Neural crest cell (in vitro differentiated cells): ENCODE data around the gene ELMOD1. TPM values are rescaled to one million over a fixed set of nuclear protein-coding genes. Genes with fewer than 3 reads are reported as not detected.

ENCODE experiments used
- DNase-seq: peaks from one replicate; pipeline ENCODE4 v3.0.0; 2021; ENCODE audit warnings: low read depth, mixed read lengths, low spot score
- H3K27ac Mint-ChIP-seq: one replicate; pipeline ENCODE4 v1.8.0; 2021; ENCODE audit warnings: mild to moderate bottlenecking, mixed read lengths; ENCODE audit not compliant: unreplicated experiment
- H3K27me3 Mint-ChIP-seq: 2 replicates; pipeline ENCODE4 v1.8.0; 2021; ENCODE audit warnings: low read depth, mild to moderate bottlenecking, mixed read lengths
- H3K36me3 Mint-ChIP-seq: 2 replicates; pipeline ENCODE4 v1.8.0; 2021; ENCODE audit warnings: low read depth, mild to moderate bottlenecking, mixed read lengths
- H3K4me1 Mint-ChIP-seq: 2 replicates; pipeline ENCODE4 v1.8.0; 2021; ENCODE audit warnings: mixed read lengths
- H3K4me3 Mint-ChIP-seq: one replicate; pipeline ENCODE4 v1.8.0; 2021; ENCODE audit warnings: mild to moderate bottlenecking, mixed read lengths
- H3K9me3 Mint-ChIP-seq: 2 replicates; pipeline ENCODE4 v1.8.0; 2021; ENCODE audit warnings: mixed read lengths
- CTCF ChIP-seq: fragments of 200-600 bp; sonication (generic); conservative IDR thresholded peaks from 2 replicates; pipeline ENCODE4 v1.5.0; 2021; ENCODE audit warnings: antibody characterized with exemption, mild to moderate bottlenecking
- total RNA-seq: library from RNA; stranded (reverse); gene quantifications from 2 replicates; pipeline ENCODE4 v1.2.1, GENCODE V29; 2021

ELMOD1 gene
- total RNA-seq, 1 donor from 2014 or later, result 0.40 TPM

GRCh38 chr11:107682171-107682570, 91.2 kb downstream of the ELMOD1 start:
- Mint-ChIP-seq H3K4me1 (no peaks in the 10 kb centered on the region), H3K36me3 (no peaks in the 10 kb centered on the region), H3K9me3 (peaks cover 3% of the 10 kb centered on the region), H3K27me3 (no peaks in the 10 kb centered on the region), H3K4me3 (no peak overlapping the region), H3K27ac (no peak overlapping the region)
- no peak for DNase-seq
- no peak for TF ChIP-seq CTCF

DNA sequence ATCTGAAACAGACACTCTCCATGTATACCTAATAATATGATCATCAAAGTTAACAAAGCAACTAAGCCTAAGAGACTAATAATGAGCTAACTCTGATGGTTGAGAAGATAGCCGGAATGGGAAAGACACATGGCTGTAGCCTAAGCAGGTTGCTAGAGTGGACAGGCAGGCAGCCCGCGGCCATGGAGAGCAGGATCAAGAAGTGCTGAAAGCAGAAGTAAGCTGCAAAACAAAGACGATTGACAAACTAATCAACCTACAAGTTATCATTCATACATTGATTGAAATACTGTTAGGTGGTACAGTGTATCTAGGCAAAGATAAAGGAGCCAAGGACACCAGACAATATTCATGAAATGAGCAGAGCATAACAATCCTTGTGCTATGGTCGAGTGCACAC, 91.6 kb downstream of the ELMOD1 start:
- Mint-ChIP-seq H3K9me3 (peaks cover 3% of the 10 kb centered on the region), H3K4me3 (no peak overlapping the region), H3K36me3 (no peaks in the 10 kb centered on the region), H3K27me3 (no peaks in the 10 kb centered on the region), H3K27ac (no peak overlapping the region), H3K4me1 (no peaks in the 10 kb centered on the region)
- no peak for TF ChIP-seq CTCF
- no peak for DNase-seq

- peaks cover 3% of the 10 kb centered on the region for H3K9me3 Mint-ChIP-seq
- no peak for TF ChIP-seq CTCF
- no peak overlapping the region for H3K27ac Mint-ChIP-seq
- no peaks in the 10 kb centered on the region for H3K4me1 Mint-ChIP-seq
- H3K36me3 Mint-ChIP-seq, result no peaks in the 10 kb centered on the region
- no peak for DNase-seq
- H3K27me3 Mint-ChIP-seq, result no peaks in the 10 kb centered on the region
- no peak overlapping the region for H3K4me3 Mint-ChIP-seq
These were observed 92.1 kb downstream of the ELMOD1 start for GRCh38 chr11:107683061-107683460.

- H3K27ac Mint-ChIP-seq, result no peak overlapping the region
- H3K36me3 Mint-ChIP-seq, result no peaks in the 10 kb centered on the region
- DNase-seq, result no peak
- TF ChIP-seq CTCF, result peak; percentile 59
- no peak overlapping the region for H3K4me3 Mint-ChIP-seq
- no peaks in the 10 kb centered on the region for H3K4me1 Mint-ChIP-seq
- no peaks in the 10 kb centered on the region for H3K27me3 Mint-ChIP-seq
- peaks cover 3% of the 10 kb centered on the region for H3K9me3 Mint-ChIP-seq
These were observed 92.9 kb downstream of the ELMOD1 start for GRCh38 chr11:107683807-107684206.

DNA sequence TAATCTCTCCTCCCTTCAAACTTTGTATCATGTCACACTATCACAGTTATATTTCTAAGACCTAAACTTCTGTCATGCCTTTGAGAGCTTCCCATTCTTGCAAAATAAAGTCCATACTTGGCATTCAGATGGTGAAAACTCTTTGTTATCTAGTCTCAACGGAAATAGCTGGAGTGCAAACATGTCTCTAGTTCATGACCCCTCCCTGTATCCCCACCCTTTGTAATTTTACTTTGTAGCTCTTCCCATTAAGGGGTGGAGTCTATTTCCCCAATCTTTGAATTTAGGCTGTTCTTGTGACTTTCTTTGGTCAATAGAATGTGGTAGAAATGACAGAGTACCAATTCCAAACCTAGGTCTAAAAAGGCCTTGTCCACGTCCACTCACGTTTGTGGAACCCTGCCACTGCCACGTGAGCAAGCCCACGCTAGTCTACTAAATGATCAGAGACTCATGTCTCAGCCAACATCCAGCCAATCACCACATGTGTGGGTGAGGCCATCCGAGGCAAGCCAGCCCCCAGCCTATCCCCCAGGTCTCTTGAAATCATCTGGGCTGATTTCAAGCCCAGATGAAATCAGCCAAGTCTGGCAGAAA, 97.5 kb downstream of the ELMOD1 start:
- Mint-ChIP-seq H3K9me3 (peaks cover 3% of the 10 kb centered on the region), H3K36me3 (no peaks in the 10 kb centered on the region), H3K27me3 (peaks cover 6% of the 10 kb centered on the region), H3K27ac (no peak overlapping the region), H3K4me1 (no peaks in the 10 kb centered on the region), H3K4me3 (no peak overlapping the region)
- TF ChIP-seq CTCF, result no peak
- DNase-seq, result no peak
